Lung (tissue), 12 donors: ENCODE results near the gene NKTR. TPM values are rescaled to one million over a fixed set of nuclear protein-coding genes. Genes with fewer than 3 reads are reported as not detected.
A peak's percentile ranks its signal among the peaks of the same experiment; 100 is the strongest.

Source experiments
- ATAC-seq: fragments of 200-7000 bp; cut with Tn5 transposase; one replicate; pipeline ENCODE4 v1.9.1; 2020; ENCODE audit warnings: moderate number of reproducible peaks; ENCODE audit not compliant: insufficient read depth, low FRiP score
- DNase-seq, 3 donors: peaks; one replicate each; pipeline ENCODE4 v3.0.0-alpha.2; 2013 to 2017
- H3K27ac ChIP-seq, 2 donors: one replicate each; pipeline ENCODE4 v1.5.1; 2013; ENCODE audit warnings: mild to moderate bottlenecking in 2 of 2, moderate library complexity in 2 of 2, control low read depth in 1 of 2, inconsistent platforms in 1 of 2, low read depth in 1 of 2, low read length in 1 of 2
- H3K27me3 ChIP-seq, 3 donors: one replicate each; pipeline ENCODE4 v1.5.1; 2013; ENCODE audit warnings: low read length in 2 of 3; ENCODE audit not compliant: control insufficient read depth in 3 of 3, insufficient read depth in 3 of 3
- H3K36me3 ChIP-seq, 4 donors: one replicate each; pipeline ENCODE4 v1.5.1; 2013; ENCODE audit warnings: low read length in 4 of 4, mild to moderate bottlenecking in 1 of 4, moderate library complexity in 1 of 4; ENCODE audit not compliant: control insufficient read depth in 4 of 4, insufficient read depth in 4 of 4
- H3K4me1 ChIP-seq, 5 donors: one replicate each; pipeline ENCODE4 v1.5.1; 2013; ENCODE audit warnings: low read length in 5 of 5, mild to moderate bottlenecking in 2 of 5, moderate library complexity in 1 of 5; ENCODE audit not compliant: control insufficient read depth in 5 of 5, insufficient read depth in 5 of 5
- H3K4me3 ChIP-seq: one replicate; pipeline ENCODE4 v1.5.1; 2013; ENCODE audit warnings: mild to moderate bottlenecking, control low read depth, moderate library complexity
- H3K9ac ChIP-seq, 2 donors: one replicate each; pipeline ENCODE4 v1.5.1; 2013; ENCODE audit warnings: low read length in 2 of 2, control low read depth in 1 of 2; ENCODE audit not compliant: insufficient read depth in 1 of 2
- H3K9me3 ChIP-seq, 4 donors: one replicate each; pipeline ENCODE4 v1.5.1; 2013; ENCODE audit warnings: low read length in 3 of 4, mild to moderate bottlenecking in 1 of 4, moderate library complexity in 1 of 4; ENCODE audit not compliant: control insufficient read depth in 4 of 4, insufficient read depth in 3 of 4
- CTCF ChIP-seq: IDR thresholded peaks from 2 replicates; pipeline ENCODE4 v1.5.1; 2012; ENCODE audit warnings: mild to moderate bottlenecking; ENCODE audit errors: control extremely low read depth, extremely low read depth
- WGBS, 2 donors: extraction: QIAGEN DNeasy Blood & Tissue Kit; methylation state at CpG; one replicate each; pipeline ENCODE4 v1.1.7; 2013; 5-methylcytosine and 5-hydroxymethylcytosine counted together
- polyA plus RNA-seq, 2 donors: library from polyadenylated mRNA; stranded (reverse); fragments of 200-250 nt; gene quantifications; one replicate each; pipeline ENCODE4 v1.2.1, GENCODE V29; 2013
- total RNA-seq, 2 donors: library from RNA; depleted of rRNA in 1 of 2; stranded (reverse); fragments of >200 nt in 1 of 2; gene quantifications; one replicate each; pipeline ENCODE4 v1.2.1, GENCODE V29; 2014 to 2021
- donor health status: control.
- donor health status: control.
- donor health status: Bipolar disorder and iron deficiency.
- donor health status: healthy.
- donor health status: DM: yes; HTN: yes; CAD: no.

Gene NKTR
- total and polyA plus RNA-seq, 4 donors = 15.3 to 291 (median 52.9) TPM

DNA sequence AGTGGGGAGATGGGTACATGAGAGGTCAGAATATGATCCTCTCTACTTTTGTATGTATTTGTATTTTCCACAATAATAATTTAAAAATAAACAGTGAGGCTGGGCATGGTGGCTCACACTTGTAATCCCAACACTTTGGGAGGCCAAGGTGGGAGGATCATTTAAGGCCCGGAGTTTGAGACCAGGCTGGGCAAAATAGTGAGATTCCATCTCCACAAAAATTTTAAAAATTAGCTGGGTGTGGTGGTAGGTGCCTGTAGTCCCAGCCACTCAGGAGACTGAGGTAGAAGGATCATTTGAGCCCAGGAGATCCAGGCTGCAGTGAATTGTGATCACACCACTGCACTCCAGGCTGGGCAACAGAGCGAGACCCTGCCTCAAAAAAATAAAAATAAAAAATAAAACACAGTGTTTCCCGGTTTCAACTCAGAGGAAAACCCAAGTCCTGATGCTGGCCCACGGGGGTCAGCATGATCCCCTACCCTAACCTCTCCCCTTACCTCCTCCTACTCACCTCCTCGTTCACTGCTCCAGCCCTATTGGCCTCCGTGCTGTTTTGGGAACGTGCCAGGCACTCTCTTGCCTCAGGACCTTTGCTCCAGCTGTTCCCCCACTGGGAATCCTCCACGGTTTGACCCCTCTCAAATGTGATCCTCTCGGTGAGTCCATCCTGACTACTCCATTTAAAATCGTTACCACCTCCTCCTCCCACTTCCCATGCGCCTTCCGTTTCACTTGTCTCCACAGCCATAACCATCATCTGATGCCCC is 82.0 kb downstream of the NKTR start:
- Histone ChIP-seq H3K9ac (no peak overlapping the region), H3K9me3 (peaks cover 0 to 6% (median 0%) of the 10 kb centered on the region in 4 donors), H3K4me1 (peaks cover 0 to 7% (median 0%) of the 10 kb centered on the region in 5 donors), H3K36me3 (no peaks in the 10 kb centered on the region), H3K4me3 (no peak overlapping the region), H3K27me3 (peaks cover 0 to 28% (median 15%) of the 10 kb centered on the region in 3 donors), H3K27ac (peak overlapping the region in 1 of 2 donors; percentile 18)
- DNase-seq = peak in 1 of 3 donors; percentile 3
- ATAC-seq = no peak
- no peak for TF ChIP-seq CTCF
- WGBS, 2 donors = 72 to 83% methylated on average over 12 of the region's 12 CpGs

DNA sequence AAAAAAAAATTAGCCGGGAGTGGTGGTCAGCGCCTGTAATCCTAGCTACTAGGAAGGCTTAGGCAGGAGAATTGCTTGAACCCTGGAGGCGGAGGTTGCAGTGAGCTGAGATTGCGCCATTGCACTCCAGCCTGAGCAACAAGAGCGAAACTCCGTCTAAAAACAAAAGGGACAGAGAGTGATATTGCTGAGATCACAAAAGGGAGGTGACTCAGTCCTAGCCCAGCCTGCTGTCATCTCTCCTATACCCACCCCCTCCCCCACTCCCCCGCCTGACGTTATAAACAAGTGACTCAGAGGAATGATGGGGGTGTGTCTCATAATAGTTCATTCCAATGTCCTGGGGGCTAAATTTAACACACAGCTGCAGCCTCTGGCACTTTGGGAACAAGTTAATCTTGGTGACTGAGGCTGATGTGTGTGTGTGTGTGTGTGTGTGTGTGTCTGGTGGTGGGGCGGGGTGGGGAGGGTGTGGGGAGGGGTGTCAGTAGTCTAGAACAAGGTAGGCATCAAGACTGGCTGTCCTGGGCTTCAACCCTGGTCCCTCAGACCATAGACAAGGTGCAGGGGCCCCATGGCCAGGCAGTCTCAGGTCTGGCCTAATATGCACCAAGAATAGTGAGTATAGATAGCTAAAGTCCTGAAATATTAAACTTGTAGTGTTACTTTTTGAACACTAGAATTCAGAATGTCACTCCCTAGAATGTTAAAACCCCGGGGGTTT is 83.6 kb downstream of the NKTR start:
- peaks cover 0 to 28% (median 15%) of the 10 kb centered on the region in 3 donors for H3K27me3 ChIP-seq
- 58 to 71% methylated on average over 10 of the region's 10 CpGs for WGBS, 2 donors
- peak overlapping the region in 1 of 2 donors; percentile 77 for H3K27ac ChIP-seq
- no peak overlapping the region for H3K9ac ChIP-seq
- H3K36me3 ChIP-seq = no peaks in the 10 kb centered on the region
- peaks cover 0 to 7% (median 0%) of the 10 kb centered on the region in 5 donors for H3K4me1 ChIP-seq
- ATAC-seq = peak; percentile 73
- TF ChIP-seq CTCF = no peak
- H3K9me3 ChIP-seq = peaks cover 0 to 6% (median 0%) of the 10 kb centered on the region in 4 donors
- DNase-seq = peak in 1 of 3 donors; percentile 14
- no peak overlapping the region for H3K4me3 ChIP-seq

- WGBS, 2 donors = 85 to 89% methylated on average over 7 of the region's 7 CpGs
- ATAC-seq (no peak), DNase-seq (peak in 1 of 3 donors; percentile 5)
- Histone ChIP-seq H3K27me3 (peaks cover 0 to 28% (median 15%) of the 10 kb centered on the region in 3 donors), H3K27ac (peak overlapping the region in 1 of 2 donors; percentile 77), H3K9ac (no peak overlapping the region), H3K4me3 (no peak overlapping the region), H3K9me3 (peaks cover 0 to 6% (median 0%) of the 10 kb centered on the region in 4 donors), H3K36me3 (no peaks in the 10 kb centered on the region), H3K4me1 (peaks cover 0 to 7% (median 0%) of the 10 kb centered on the region in 5 donors)
- TF ChIP-seq CTCF = no peak
Measured at GRCh38 chr3:42684632-42685362, 84.3 kb downstream of the NKTR start.
